ENCODE results near the gene PIK3CD.

The PIK3CD gene

DNA sequence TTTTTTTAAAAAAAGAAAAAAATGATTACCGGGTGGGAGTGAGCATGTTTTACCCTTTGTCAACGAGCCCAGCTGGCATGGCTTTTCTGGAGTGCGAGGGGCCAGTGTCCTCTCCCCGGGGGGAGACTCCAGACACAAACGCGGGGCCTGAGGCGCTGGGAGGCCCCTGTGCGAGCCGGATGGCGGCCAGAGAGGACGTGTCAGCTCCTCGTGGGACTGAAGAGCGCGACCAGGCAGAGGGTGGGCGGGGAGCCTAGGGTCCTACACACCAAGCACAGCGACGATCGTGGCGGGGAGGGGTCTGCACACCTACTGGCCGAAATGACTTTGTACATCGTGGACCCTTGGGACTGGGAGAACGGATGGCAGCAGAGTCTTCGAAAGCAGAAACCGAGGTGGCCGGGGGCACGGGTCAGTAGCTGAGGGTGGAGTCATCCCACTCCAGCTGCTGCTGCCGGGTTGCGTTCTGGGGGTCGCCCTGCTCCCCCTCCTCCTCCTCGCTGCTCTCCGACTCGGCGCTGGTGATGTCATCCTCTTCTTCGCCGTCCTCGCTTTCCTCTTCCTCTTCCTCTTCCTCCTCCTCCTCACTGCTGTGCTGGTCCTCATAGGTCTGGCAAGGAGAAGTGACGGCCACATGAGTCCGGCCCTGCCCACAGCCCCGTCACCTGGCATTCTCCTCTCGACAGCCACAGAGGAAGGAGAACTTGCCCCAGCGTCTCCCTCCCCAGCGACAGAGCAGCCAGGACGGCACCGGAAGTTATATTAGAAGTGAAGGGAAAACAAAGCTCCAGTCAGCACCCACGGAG is 78.8 kb downstream of the PIK3CD start:
- Histone ChIP-seq H3K36me3 (ENCODE audit: control insufficient read depth, insufficient read depth, low read length) (peaks cover 80% of the 10 kb centered on the region), H3K4me1 (ENCODE audit: control insufficient read depth, insufficient read depth, low read length) (no peaks in the 10 kb centered on the region), H3K9ac (ENCODE audit: low read depth, low read length) (no peak overlapping the region), H3K27ac (ENCODE audit: low read depth, low read length) (no peak overlapping the region), H3K9me3 (ENCODE audit: control insufficient read depth, insufficient read depth, low read length) (no peaks in the 10 kb centered on the region), H3K4me3 (ENCODE audit: low read depth, low read length) (no peak overlapping the region), H3K27me3 (ENCODE audit: control insufficient read depth, insufficient read depth, low read length) (no peaks in the 10 kb centered on the region)

DNA sequence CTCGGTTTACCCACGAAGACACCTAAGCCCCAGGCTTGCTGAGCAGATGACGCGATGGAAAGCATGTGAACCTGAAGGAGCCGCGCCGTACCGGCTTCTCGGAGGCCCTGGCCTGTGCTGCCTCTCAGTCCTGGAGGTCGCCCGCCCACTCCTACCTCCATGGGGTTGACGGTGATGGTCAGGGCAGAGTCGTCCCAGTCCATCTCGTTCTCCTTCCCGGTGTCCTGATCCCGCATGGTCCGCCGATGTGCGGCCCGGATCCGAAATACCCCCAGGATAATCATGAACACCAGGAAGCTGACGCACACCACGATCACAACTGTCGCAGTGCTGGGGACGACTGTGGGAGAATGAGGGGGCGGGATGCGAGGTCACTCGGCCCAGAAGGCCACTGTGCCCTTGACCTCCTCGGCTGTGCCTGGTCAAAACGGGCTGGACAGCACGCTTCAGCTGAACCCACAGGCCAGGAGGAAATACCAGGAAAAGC is 79.6 kb downstream of the PIK3CD start:
- H3K36me3 ChIP-seq (ENCODE audit: control insufficient read depth, insufficient read depth, low read length), result peaks cover 88% of the 10 kb centered on the region
- H3K4me1 ChIP-seq (ENCODE audit: control insufficient read depth, insufficient read depth, low read length), result no peaks in the 10 kb centered on the region
- H3K27me3 ChIP-seq (ENCODE audit: control insufficient read depth, insufficient read depth, low read length), result no peaks in the 10 kb centered on the region
- no peaks in the 10 kb centered on the region for H3K9me3 ChIP-seq (ENCODE audit: control insufficient read depth, insufficient read depth, low read length)
- no peak overlapping the region for H3K27ac ChIP-seq (ENCODE audit: low read depth, low read length)
- H3K4me3 ChIP-seq (ENCODE audit: low read depth, low read length), result no peak overlapping the region
- H3K9ac ChIP-seq (ENCODE audit: low read depth, low read length), result no peak overlapping the region

DNA sequence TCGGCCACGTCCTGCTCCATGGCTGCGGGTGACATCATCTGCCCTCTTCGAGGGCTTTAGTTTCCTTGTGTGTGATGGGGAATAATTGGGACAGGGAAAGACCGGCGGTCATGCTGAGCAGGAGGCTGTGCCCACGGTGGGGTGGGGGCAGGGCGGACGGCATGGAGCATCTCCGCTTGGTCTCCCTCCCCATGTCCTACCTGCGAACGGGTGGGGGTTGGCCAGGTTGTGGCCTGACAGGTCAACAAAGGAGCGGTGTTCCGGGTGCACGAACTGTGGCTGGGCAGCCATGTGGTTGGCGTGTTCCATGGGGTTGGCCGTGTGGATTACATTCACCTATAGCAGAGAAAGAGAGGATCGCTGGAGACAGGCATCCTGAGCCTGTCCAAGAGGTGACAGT is 80.0 kb downstream of the PIK3CD start:
- no peaks in the 10 kb centered on the region for H3K9me3 ChIP-seq (ENCODE audit: control insufficient read depth, insufficient read depth, low read length)
- H3K4me3 ChIP-seq (ENCODE audit: low read depth, low read length), result no peak overlapping the region
- peaks cover 93% of the 10 kb centered on the region for H3K36me3 ChIP-seq (ENCODE audit: control insufficient read depth, insufficient read depth, low read length)
- no peaks in the 10 kb centered on the region for H3K27me3 ChIP-seq (ENCODE audit: control insufficient read depth, insufficient read depth, low read length)
- H3K4me1 ChIP-seq (ENCODE audit: control insufficient read depth, insufficient read depth, low read length), result no peaks in the 10 kb centered on the region
- no peak overlapping the region for H3K9ac ChIP-seq (ENCODE audit: low read depth, low read length)
- no peak overlapping the region for H3K27ac ChIP-seq (ENCODE audit: low read depth, low read length)

DNA sequence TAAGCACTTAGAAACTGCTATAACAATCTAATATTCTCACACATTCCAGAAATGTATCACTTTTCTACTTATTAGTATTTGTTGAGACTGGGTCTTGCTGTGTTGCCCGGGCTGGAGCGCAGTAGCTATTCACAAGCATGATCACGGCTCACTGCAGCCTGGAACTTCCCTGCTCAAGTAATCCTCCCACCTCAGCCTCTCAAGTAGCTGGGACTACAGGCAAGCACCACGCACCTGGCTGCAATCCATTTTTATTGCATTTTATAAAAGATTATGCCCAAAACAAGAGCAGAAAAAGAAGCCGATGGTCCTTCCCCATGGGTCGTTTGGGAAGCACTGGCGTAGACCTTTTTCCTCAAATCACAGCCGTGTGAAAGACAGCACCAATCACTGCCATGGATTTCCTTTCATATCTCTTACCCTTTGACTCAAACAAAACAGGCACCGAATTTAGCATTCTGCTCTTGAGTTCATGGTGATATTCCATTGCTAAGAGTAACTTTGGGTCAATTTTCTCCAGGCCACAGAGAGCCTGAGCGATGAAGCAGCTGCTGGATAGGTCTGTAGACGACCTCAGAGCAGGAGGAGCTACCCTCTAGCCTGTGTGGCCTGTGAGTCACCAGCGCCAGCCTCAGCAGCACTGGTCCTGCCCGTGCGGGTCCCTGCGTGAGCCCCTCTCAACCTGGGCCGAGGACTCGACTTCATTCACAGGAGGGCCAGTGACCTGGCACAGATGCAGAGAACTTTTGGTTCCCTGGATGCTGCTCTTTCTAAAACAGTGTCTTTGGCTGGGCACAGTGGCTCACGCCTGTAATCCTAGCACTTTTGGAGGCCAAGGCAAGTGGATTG is 80.8 kb downstream of the PIK3CD start:
- Histone ChIP-seq H3K36me3 (ENCODE audit: control insufficient read depth, insufficient read depth, low read length) (peaks cover 94% of the 10 kb centered on the region), H3K9ac (ENCODE audit: low read depth, low read length) (no peak overlapping the region), H3K27ac (ENCODE audit: low read depth, low read length) (no peak overlapping the region)

DNA sequence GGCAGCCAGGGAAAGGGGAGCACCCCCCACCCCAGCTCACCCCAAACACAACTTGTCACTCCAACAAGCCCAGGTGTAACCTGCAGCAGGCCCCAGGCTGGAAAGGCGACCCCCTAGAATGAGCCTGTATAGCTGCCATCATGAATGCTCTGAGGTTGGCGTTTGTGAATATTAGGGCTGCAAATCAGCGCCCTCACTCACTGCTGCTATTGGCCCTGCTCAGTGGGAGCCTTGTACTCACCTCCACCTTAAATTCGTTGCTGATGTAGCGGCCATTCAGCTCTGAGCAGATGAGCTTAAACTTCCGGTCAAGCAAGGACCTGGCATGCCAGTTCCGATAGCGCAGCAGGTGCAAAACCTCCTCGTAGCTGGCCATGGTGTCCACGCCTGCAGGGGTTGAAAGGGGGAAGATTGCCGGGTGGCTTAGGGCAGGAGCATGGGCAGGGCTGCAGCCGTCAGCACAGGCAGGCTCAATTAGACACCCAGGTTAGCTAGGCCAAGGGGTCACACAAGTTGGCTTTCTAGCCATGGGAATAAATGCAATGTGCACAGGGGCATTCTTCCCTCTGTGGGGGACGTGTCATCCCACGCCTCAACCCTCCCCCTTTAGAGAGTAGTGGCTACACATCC is 81.7 kb downstream of the PIK3CD start:
- Histone ChIP-seq H3K27me3 (ENCODE audit: control insufficient read depth, insufficient read depth, low read length) (no peaks in the 10 kb centered on the region), H3K27ac (ENCODE audit: low read depth, low read length) (no peak overlapping the region), H3K36me3 (ENCODE audit: control insufficient read depth, insufficient read depth, low read length) (peaks cover 97% of the 10 kb centered on the region), H3K4me1 (ENCODE audit: control insufficient read depth, insufficient read depth, low read length) (no peaks in the 10 kb centered on the region), H3K9me3 (ENCODE audit: control insufficient read depth, insufficient read depth, low read length) (no peaks in the 10 kb centered on the region), H3K9ac (ENCODE audit: low read depth, low read length) (no peak overlapping the region), H3K4me3 (ENCODE audit: low read depth, low read length) (no peak overlapping the region)

More for the DNA sequence above, 80.8 kb downstream of the PIK3CD start:
- Histone ChIP-seq H3K27me3 (ENCODE audit: control insufficient read depth, insufficient read depth, low read length) (no peaks in the 10 kb centered on the region), H3K9me3 (ENCODE audit: control insufficient read depth, insufficient read depth, low read length) (no peaks in the 10 kb centered on the region), H3K4me3 (ENCODE audit: low read depth, low read length) (no peak overlapping the region), H3K4me1 (ENCODE audit: control insufficient read depth, insufficient read depth, low read length) (no peaks in the 10 kb centered on the region)

DNA sequence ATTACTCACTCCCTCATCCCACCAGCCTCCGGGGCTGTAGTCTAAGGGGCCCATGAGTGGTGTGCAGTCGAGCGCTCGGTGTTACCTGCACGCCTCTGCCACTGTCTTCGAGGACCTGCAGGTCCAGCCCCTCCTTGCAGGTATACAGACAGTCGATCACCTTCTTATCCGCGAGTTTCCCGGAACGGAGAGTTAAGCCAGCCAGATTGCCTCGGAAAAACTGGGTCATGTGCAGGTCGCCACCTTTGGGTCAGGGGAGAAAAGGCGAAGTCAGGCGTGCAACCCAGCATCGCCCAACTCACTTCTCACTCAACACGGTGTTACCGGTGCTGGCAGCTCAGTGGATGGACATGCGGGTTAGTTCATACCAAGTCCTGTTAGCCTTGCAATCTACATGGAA is 84.3 kb downstream of the PIK3CD start:
- no peaks in the 10 kb centered on the region for H3K4me1 ChIP-seq (ENCODE audit: control insufficient read depth, insufficient read depth, low read length)
- H3K9ac ChIP-seq (ENCODE audit: low read depth, low read length), result no peak overlapping the region

DNA sequence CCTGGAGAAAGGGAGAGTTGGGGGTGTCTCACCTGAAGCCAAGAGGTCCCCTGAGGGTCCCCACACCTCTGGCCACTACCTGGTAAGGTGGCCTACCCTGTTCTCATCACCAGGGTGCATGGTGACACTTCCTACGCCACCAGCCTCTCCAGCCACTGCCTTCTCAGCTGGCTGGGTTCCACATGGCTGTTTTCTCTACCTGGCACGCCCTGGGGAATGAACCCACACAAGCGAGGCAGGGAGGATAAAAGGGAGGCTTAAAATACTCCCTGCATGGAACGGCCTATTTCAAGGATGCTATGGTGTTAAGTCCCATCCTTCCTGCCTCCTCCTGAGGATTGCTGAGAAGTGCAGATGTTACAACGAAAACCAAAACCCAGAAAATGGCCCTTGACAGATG is 84.7 kb downstream of the PIK3CD start:
- Histone ChIP-seq H3K4me3 (ENCODE audit: low read depth, low read length) (no peak overlapping the region), H3K27me3 (ENCODE audit: control insufficient read depth, insufficient read depth, low read length) (no peaks in the 10 kb centered on the region), H3K27ac (ENCODE audit: low read depth, low read length) (no peak overlapping the region), H3K9me3 (ENCODE audit: control insufficient read depth, insufficient read depth, low read length) (no peaks in the 10 kb centered on the region), H3K9ac (ENCODE audit: low read depth, low read length) (no peak overlapping the region), H3K36me3 (ENCODE audit: control insufficient read depth, insufficient read depth, low read length) (peaks cover 93% of the 10 kb centered on the region), H3K4me1 (ENCODE audit: control insufficient read depth, insufficient read depth, low read length) (no peaks in the 10 kb centered on the region)

More for the DNA sequence above, 84.3 kb downstream of the PIK3CD start:
- Histone ChIP-seq H3K27ac (ENCODE audit: low read depth, low read length) (no peak overlapping the region), H3K9me3 (ENCODE audit: control insufficient read depth, insufficient read depth, low read length) (no peaks in the 10 kb centered on the region), H3K36me3 (ENCODE audit: control insufficient read depth, insufficient read depth, low read length) (peaks cover 93% of the 10 kb centered on the region), H3K4me3 (ENCODE audit: low read depth, low read length) (no peak overlapping the region), H3K27me3 (ENCODE audit: control insufficient read depth, insufficient read depth, low read length) (no peaks in the 10 kb centered on the region)

DNA sequence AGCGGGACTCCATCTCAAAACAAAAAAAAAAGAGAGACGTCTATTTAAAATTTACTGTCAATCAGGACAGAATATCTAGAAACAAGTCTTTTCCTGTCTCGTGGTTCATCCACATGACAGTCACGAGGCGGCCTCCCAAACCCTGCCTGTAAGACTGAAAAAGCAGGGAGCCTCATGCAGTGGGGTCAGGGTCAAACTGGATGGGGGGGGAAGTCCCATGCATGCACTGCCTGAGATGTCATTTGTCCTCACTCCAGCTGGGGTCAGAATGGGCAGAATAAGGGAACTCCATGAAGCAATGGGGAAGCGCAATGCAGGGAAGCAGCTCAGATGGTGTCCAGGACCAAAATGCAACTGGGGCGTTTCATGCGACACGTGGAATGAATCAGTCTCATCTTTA is 85.5 kb downstream of the PIK3CD start:
- Histone ChIP-seq H3K36me3 (ENCODE audit: control insufficient read depth, insufficient read depth, low read length) (peaks cover 93% of the 10 kb centered on the region), H3K4me1 (ENCODE audit: control insufficient read depth, insufficient read depth, low read length) (no peaks in the 10 kb centered on the region), H3K9ac (ENCODE audit: low read depth, low read length) (no peak overlapping the region), H3K27ac (ENCODE audit: low read depth, low read length) (no peak overlapping the region), H3K27me3 (ENCODE audit: control insufficient read depth, insufficient read depth, low read length) (no peaks in the 10 kb centered on the region), H3K4me3 (ENCODE audit: low read depth, low read length) (no peak overlapping the region), H3K9me3 (ENCODE audit: control insufficient read depth, insufficient read depth, low read length) (no peaks in the 10 kb centered on the region)

DNA sequence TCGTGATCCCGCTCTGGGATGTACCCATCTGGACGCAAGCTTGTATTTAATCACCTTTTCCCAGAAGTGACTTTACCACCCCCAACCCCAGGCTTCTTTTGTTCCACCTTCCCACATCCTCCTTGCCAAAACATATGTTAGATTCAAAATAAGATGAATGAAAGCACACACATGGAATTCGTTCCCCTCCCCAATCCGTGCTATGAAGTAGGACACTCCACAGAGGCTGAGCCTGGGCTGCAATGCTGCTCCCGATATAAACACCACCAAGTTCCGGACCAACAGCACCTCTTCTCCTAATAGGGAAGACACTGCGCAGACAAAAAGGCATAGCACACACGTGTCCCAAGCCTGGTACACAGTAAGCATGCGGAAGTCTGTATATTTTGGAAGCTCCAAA is 86.1 kb downstream of the PIK3CD start:
- H3K9me3 ChIP-seq (ENCODE audit: control insufficient read depth, insufficient read depth, low read length), result no peaks in the 10 kb centered on the region
- H3K4me3 ChIP-seq (ENCODE audit: low read depth, low read length), result no peak overlapping the region
- H3K27me3 ChIP-seq (ENCODE audit: control insufficient read depth, insufficient read depth, low read length), result no peaks in the 10 kb centered on the region
- H3K9ac ChIP-seq (ENCODE audit: low read depth, low read length), result no peak overlapping the region
- peaks cover 92% of the 10 kb centered on the region for H3K36me3 ChIP-seq (ENCODE audit: control insufficient read depth, insufficient read depth, low read length)
- H3K4me1 ChIP-seq (ENCODE audit: control insufficient read depth, insufficient read depth, low read length), result no peaks in the 10 kb centered on the region
- no peak overlapping the region for H3K27ac ChIP-seq (ENCODE audit: low read depth, low read length)

DNA sequence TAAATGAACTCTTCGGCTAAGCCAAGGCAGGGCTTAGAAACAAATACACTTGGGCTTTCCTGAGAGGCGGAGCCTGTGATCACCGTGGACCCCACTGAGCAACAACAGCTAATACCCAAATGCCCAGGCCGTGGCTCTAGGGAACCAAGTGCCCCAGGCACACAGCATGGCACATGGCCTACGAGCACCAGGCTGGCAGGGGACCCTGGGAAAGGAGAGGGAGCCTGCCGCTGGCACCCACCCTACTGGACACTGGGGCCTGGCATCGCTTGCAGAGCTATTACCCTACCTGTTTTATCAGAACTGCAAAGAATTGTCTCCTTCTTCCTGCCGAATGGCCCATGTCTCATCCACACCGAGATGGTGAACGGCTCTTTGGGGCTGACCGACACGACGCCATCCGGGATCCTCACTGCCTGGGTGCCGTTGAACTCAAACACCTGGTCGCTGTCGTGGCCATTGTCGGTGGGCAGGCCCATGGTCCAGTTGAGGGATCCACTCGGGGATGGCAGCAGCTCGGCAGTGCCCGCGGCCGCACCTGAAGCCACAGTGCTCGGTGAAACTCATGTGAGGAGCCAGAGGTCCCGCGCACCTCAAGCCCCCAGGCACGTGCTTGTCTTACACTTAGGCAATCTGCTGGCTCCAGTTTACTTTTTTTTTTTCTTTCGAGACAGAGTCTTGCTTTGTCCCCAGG is 92.7 kb downstream of the PIK3CD start:
- peaks cover 77% of the 10 kb centered on the region for H3K36me3 ChIP-seq (ENCODE audit: control insufficient read depth, insufficient read depth, low read length)

More for the DNA sequence above, 92.7 kb downstream of the PIK3CD start:
- H3K4me1 ChIP-seq (ENCODE audit: control insufficient read depth, insufficient read depth, low read length), result no peaks in the 10 kb centered on the region
- no peaks in the 10 kb centered on the region for H3K9me3 ChIP-seq (ENCODE audit: control insufficient read depth, insufficient read depth, low read length)
- H3K9ac ChIP-seq (ENCODE audit: low read depth, low read length), result no peak overlapping the region
- no peak overlapping the region for H3K27ac ChIP-seq (ENCODE audit: low read depth, low read length)
- H3K27me3 ChIP-seq (ENCODE audit: control insufficient read depth, insufficient read depth, low read length), result no peaks in the 10 kb centered on the region
- H3K4me3 ChIP-seq (ENCODE audit: low read depth, low read length), result no peak overlapping the region
